GM12878 (cell line): ENCODE results near the gene TRPV5.

Source experiments
- CBFB ChIP-seq: IDR thresholded peaks from 2 replicates; pipeline ENCODE4 v1.6.1; 2016; ENCODE audit warnings: antibody characterized with exemption, low read depth
- TF ChIP-seq, protein P1 (sequence below), 3 experiments: IDR thresholded peaks in 2 of 3; conservative IDR thresholded peaks in 1 of 3; 2 replicates each; pipeline ENCODE4 v1.5.1; 2011; ENCODE audit warnings: low read depth in 3 of 3, low read length in 3 of 3, mild to moderate bottlenecking in 3 of 3, control low read depth in 2 of 3, moderate library complexity in 2 of 3, inconsistent platforms in 1 of 3, mixed read lengths in 1 of 3; ENCODE audit not compliant: control insufficient read depth in 2 of 3, insufficient read depth in 1 of 3; ENCODE audit errors: extremely low read depth in 1 of 3

DNA sequence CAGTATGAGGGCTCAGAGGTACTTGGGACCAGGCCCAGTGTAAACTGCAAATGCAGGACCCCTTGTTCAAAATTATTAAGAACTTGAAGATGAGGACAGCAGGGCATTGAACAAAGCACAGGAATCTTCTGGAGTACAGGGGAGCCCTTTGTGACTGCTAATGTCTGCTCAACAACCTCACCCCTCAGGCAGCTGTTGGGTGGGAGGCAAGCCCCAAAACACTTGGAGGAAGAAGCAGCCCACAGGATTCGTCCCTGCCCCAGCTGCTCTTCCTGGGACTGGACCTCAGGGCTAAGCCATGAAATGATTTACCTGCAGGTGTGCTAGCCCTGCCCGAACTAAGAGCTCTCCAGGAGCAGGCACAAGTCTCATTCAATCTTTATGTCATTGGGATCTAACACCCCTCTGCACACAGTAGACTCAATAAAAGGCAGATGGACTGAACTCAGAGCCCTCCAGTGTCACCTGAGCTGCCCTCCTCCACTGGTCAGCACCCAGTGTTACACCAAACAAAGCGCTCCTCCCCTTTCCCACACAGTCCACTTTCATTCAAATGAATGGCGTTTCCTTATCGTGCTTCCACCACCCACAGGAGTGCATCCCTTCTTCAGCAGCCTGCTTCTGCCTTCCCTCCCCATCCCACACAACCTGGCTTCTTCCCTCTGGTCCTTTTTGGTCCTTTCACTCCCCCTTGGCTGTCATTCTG, 1.0 kb downstream of the TRPV5 start:
- TF ChIP-seq CBFB, result no peak
- TF ChIP-seq, protein P1, sequence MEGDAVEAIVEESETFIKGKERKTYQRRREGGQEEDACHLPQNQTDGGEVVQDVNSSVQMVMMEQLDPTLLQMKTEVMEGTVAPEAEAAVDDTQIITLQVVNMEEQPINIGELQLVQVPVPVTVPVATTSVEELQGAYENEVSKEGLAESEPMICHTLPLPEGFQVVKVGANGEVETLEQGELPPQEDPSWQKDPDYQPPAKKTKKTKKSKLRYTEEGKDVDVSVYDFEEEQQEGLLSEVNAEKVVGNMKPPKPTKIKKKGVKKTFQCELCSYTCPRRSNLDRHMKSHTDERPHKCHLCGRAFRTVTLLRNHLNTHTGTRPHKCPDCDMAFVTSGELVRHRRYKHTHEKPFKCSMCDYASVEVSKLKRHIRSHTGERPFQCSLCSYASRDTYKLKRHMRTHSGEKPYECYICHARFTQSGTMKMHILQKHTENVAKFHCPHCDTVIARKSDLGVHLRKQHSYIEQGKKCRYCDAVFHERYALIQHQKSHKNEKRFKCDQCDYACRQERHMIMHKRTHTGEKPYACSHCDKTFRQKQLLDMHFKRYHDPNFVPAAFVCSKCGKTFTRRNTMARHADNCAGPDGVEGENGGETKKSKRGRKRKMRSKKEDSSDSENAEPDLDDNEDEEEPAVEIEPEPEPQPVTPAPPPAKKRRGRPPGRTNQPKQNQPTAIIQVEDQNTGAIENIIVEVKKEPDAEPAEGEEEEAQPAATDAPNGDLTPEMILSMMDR (IDR thresholded peaks at IDR 0.05 in 2 of 3, conservative IDR thresholded peaks at IDR 0.05 in 1 of 3; ENCODE audit: control insufficient read depth in 2 of 3, extremely low read depth in 1 of 3, insufficient read depth in 1 of 3, low read depth in 3 of 3, low read length in 3 of 3), result no peak
